Measurements from ENCODE around the gene TAAR8.
A peak's percentile ranks its signal among the peaks of the same experiment; 100 is the strongest.
"Not testable (repeated sequence)": the region's sequence is repeated elsewhere in the genome, so short reads cannot be mapped to it uniquely, and the experiment has no call there.

Gene TAAR8

GRCh38 chr6:132548746-132549463 lies 3.6 kb upstream of the TAAR8 start:
- no peak for DNase-seq

- no peak for DNase-seq
Observed at GRCh38 chr6:132551214-132551613, 1.3 kb upstream of the TAAR8 start.

- not testable (repeated sequence) for DNase-seq
Observed at GRCh38 chr6:132560087-132560486, 7.6 kb downstream of the TAAR8 start.

GRCh38 chr6:132566404-132566803 lies 13.9 kb downstream of the TAAR8 start:
- DNase-seq, result no peak

GRCh38 chr6:132567566-132567965 lies 15.1 kb downstream of the TAAR8 start:
- no peak for DNase-seq

- no peak for DNase-seq
Observed at GRCh38 chr6:132568611-132569010, 16.1 kb downstream of the TAAR8 start.

GRCh38 chr6:132569170-132569569 lies 16.7 kb downstream of the TAAR8 start:
- no peak for DNase-seq

GRCh38 chr6:132570221-132570777 lies 17.8 kb downstream of the TAAR8 start, which contains the start of gene TAAR6:
TAAR6 (plus strand) TSS chr6:132570322; CDS start chr6:132570322, 0 bp downstream.
- DNase-seq, result no peak

- peak; percentile 65 to 86 (median 75) for DNase-seq
Observed at GRCh38 chr6:132571774-132572173, 19.3 kb downstream of the TAAR8 start.

- DNase-seq, result no peak
Observed at GRCh38 chr6:132584698-132585097, 32.2 kb downstream of the TAAR8 start.

- DNase-seq, result peak; percentile 49 to 62 (median 56)
Observed at GRCh38 chr6:132587424-132587823, 35.0 kb downstream of the TAAR8 start.

- DNase-seq, result no peak
Observed at GRCh38 chr6:132589454-132589853, 37.0 kb downstream of the TAAR8 start, which contains the start of gene TAAR5. TAAR5 (minus strand) TSS chr6:132589741; CDS start chr6:132589686, 55 bp downstream.

GRCh38 chr6:132590362-132590761 lies 37.9 kb downstream of the TAAR8 start:
- no peak for DNase-seq

GRCh38 chr6:132592855-132593254 lies 40.4 kb downstream of the TAAR8 start:
- DNase-seq, result peak; percentile 27 to 54 (median 29)

GRCh38 chr6:132596201-132596600 lies 43.7 kb downstream of the TAAR8 start:
- no peak for DNase-seq

- DNase-seq, result peak in 2 of 3 donors; percentile 17 to 30
Observed at GRCh38 chr6:132598473-132598872, 46.0 kb downstream of the TAAR8 start.

GRCh38 chr6:132600900-132601299 lies 48.4 kb downstream of the TAAR8 start:
- DNase-seq, result not testable (repeated sequence)

Data from suppressor macrophage treated with lipopolysaccharide for 1 hour (primary cell).